Liver (tissue), 9 donors: ENCODE results near the gene SLC6A2. TPM values are rescaled to one million over a fixed set of nuclear protein-coding genes. Genes with fewer than 3 reads are reported as not detected.

Experiments
- DNase-seq: peaks from one replicate; pipeline ENCODE4 v3.0.0-alpha.2; 2017; ENCODE audit warnings: low spot score
- H3K27ac ChIP-seq, 2 donors: one replicate each; pipeline ENCODE4 v1.7.0; 2013; ENCODE audit warnings: inconsistent platforms in 2 of 2, low read length in 2 of 2, control low read depth in 1 of 2, low read depth in 1 of 2, mild to moderate bottlenecking in 1 of 2
- H3K27me3 ChIP-seq, 4 donors: one replicate each; pipeline versions ENCODE4 v1.6.1 to v1.7.0; 2013; ENCODE audit warnings: low read length in 3 of 4, inconsistent platforms in 1 of 4, mild to moderate bottlenecking in 1 of 4, moderate library complexity in 1 of 4; ENCODE audit not compliant: control insufficient read depth in 4 of 4, insufficient read depth in 4 of 4
- H3K36me3 ChIP-seq, 4 donors: one replicate each; pipeline versions ENCODE4 v1.6.1 to v1.7.0; 2013; ENCODE audit warnings: low read length in 3 of 4, mild to moderate bottlenecking in 3 of 4, low read depth in 1 of 4, moderate library complexity in 1 of 4; ENCODE audit not compliant: control insufficient read depth in 4 of 4, insufficient read depth in 3 of 4
- H3K4me1 ChIP-seq, 4 donors: one replicate each; pipeline versions ENCODE4 v1.6.1 to v1.7.0; 2013; ENCODE audit warnings: low read length in 3 of 4, mild to moderate bottlenecking in 3 of 4, moderate library complexity in 1 of 4; ENCODE audit not compliant: control insufficient read depth in 4 of 4, insufficient read depth in 4 of 4
- H3K4me3 ChIP-seq, 3 donors: one replicate each; pipeline versions ENCODE4 v1.6.1 to v1.7.0; 2013; ENCODE audit warnings: low read length in 3 of 3, control low read depth in 1 of 3, low read depth in 1 of 3, mild to moderate bottlenecking in 1 of 3
- H3K9ac ChIP-seq, 2 donors: one replicate each; pipeline ENCODE4 v1.7.0; 2013; ENCODE audit warnings: low read length in 2 of 2, mild to moderate bottlenecking in 2 of 2, moderate library complexity in 2 of 2, control low read depth in 1 of 2, low read depth in 1 of 2
- H3K9me3 ChIP-seq, 4 donors: one replicate each; pipeline versions ENCODE4 v1.6.1 to v1.7.0; 2013; ENCODE audit warnings: low read length in 3 of 4; ENCODE audit not compliant: control insufficient read depth in 4 of 4
- ATF3 ChIP-seq: IDR thresholded peaks from 2 replicates; pipeline ENCODE4 v1.6.1; 2016; ENCODE audit warnings: antibody characterized with exemption
- EGR1 ChIP-seq, 2 donors: IDR thresholded peaks; 2 replicates each; pipeline ENCODE4 v1.6.1; 2016 to 2018; ENCODE audit warnings: antibody characterized with exemption in 2 of 2, low read depth in 2 of 2
- FOXA1 ChIP-seq: IDR thresholded peaks from 2 replicates; pipeline ENCODE4 v1.6.1; 2016; ENCODE audit warnings: antibody characterized with exemption
- GABPA ChIP-seq, 2 donors: IDR thresholded peaks in 1 of 2; conservative IDR thresholded peaks in 1 of 2; 2 replicates each; pipeline ENCODE4 v1.6.1; 2016; ENCODE audit warnings: antibody characterized with exemption in 2 of 2, mild to moderate bottlenecking in 1 of 2, moderate library complexity in 1 of 2
- HNF4A ChIP-seq, 2 donors: conservative IDR thresholded peaks; 2 replicates each; pipeline ENCODE4 v1.6.1; 2016; ENCODE audit warnings: antibody characterized with exemption in 2 of 2, mild to moderate bottlenecking in 2 of 2
- HNF4G ChIP-seq: IDR thresholded peaks from 2 replicates; pipeline ENCODE4 v1.6.1; 2016; ENCODE audit warnings: antibody characterized with exemption
- JUND ChIP-seq, 2 donors: IDR thresholded peaks; 2 replicates each; pipeline ENCODE4 v1.6.1; 2016; ENCODE audit warnings: antibody characterized with exemption in 2 of 2
- MAX ChIP-seq: IDR thresholded peaks from 2 replicates; pipeline ENCODE4 v1.6.1; 2016; ENCODE audit warnings: antibody characterized with exemption
- NR2F2 ChIP-seq: IDR thresholded peaks from 2 replicates; pipeline ENCODE4 v1.6.1; 2016; ENCODE audit warnings: antibody characterized with exemption
- RAD21 ChIP-seq, 2 donors: IDR thresholded peaks; 2 replicates each; pipeline ENCODE4 v1.6.1; 2016; ENCODE audit warnings: antibody characterized with exemption in 2 of 2, mild to moderate bottlenecking in 2 of 2
- SP1 ChIP-seq: IDR thresholded peaks from 2 replicates; pipeline ENCODE4 v1.6.1; 2018; ENCODE audit warnings: antibody characterized with exemption, mild to moderate bottlenecking
- TAF1 ChIP-seq: conservative IDR thresholded peaks from 2 replicates; pipeline ENCODE4 v1.6.1; 2016; ENCODE audit warnings: antibody characterized with exemption, mild to moderate bottlenecking
- YY1 ChIP-seq: IDR thresholded peaks from 2 replicates; pipeline ENCODE4 v1.6.1; 2016; ENCODE audit warnings: antibody characterized with exemption, mild to moderate bottlenecking
- ZBTB33 ChIP-seq: IDR thresholded peaks from 2 replicates; pipeline ENCODE4 v1.6.1; 2016; ENCODE audit warnings: antibody characterized with exemption
- WGBS: extraction: QIAGEN DNeasy Blood & Tissue Kit; methylation state at CpG from one replicate; pipeline ENCODE4 v1.1.7; 2013; 5-methylcytosine and 5-hydroxymethylcytosine counted together
- polyA plus RNA-seq, 2 donors: library from polyadenylated mRNA; stranded (reverse) in 1 of 2; unstranded in 1 of 2; fragments of 200-250 nt in 1 of 2; fragments of >200 nt in 1 of 2; fragmentation: Nextera tagmentation in 1 of 2; extraction: Ambion mirVana in 1 of 2; gene quantifications; one replicate each; pipeline versions ENCODE4 v1.2.1 to v1.2.3, GENCODE V29; 2013 to 2015
- total RNA-seq, 2 donors: library from RNA; depleted of rRNA; stranded (reverse); fragments of >200 nt; gene quantifications; one replicate each; pipeline ENCODE4 v1.2.3, GENCODE V29; 2014
- TF ChIP-seq, protein P1 (sequence below): IDR thresholded peaks from 2 replicates; pipeline ENCODE4 v1.6.1; 2016; ENCODE audit warnings: antibody characterized with exemption, mild to moderate bottlenecking
- donor health status: healthy.
- donor health status: healthy.
- donor health status: healthy.
- donor health status: healthy.
- donor health status: healthy.

Gene SLC6A2
- total and polyA plus RNA-seq, 4 donors = under 0.01 to 0.10 (median 0.07) TPM; not detected in 1

DNA sequence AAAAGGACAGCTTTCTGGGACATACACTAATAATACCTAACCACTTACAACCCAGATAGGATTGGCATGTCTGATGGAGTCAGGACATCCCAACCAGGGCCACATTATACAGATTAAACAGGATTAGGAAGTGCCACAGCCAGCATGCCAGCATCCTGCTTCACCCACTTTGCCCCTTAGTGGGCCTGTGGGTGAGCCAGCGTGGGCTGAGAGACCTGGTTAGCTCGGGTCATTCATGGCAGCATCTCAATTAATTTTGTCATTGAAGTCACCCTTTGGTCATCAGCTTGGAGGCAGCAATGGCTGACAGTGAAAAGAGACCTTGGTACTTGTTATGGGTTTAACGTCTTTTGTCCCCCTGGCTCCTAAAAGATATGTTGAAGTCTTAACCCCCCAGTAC, 29.9 kb upstream of the SLC6A2 start:
- Histone ChIP-seq H3K27me3 (no peaks in the 10 kb centered on the region), H3K4me1 (peaks cover 1 to 19% (median 14%) of the 10 kb centered on the region in 4 donors), H3K9ac (no peak overlapping the region), H3K36me3 (no peaks in the 10 kb centered on the region), H3K9me3 (no peaks in the 10 kb centered on the region), H3K4me3 (no peak overlapping the region), H3K27ac (no peak overlapping the region)
- 89% methylated on average over 3 of the region's 3 CpGs for WGBS
- TF ChIP-seq NR2F2 (no peak), ZBTB33 (no peak), TAF1 (no peak)
- no peak for DNase-seq

DNA sequence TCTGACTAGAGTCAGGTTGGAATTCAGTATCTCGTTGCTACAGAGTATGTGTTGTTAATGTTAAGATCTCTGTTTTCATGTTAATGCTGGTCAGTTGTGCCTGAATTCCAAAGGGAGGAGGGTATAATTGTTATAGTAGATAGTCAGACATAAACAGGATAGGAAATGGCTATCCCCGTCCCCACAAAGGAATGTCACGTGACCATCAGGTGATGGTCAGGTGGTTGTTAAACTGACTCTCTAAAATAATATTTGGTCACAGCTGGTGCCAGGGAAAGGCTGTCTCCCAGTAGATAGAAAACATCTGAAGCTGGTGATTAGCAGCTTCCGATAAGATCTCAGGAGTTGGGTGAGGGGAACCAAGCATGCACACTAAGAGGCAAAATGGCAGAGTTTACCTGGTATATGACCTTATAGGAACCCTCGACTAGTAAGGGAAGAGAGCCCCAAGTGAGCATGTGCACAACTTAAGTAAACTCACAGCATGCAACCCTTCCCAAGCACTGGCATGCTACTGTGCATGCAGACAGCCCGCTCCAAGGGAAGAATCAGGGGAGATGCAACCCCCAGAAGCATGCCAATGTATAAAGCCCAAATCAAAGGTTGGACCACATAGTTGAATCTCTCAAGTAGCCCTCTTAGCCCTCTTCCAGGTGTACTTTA, 27.4 kb upstream of the SLC6A2 start:
- Histone ChIP-seq H3K9me3 (no peaks in the 10 kb centered on the region), H3K36me3 (no peaks in the 10 kb centered on the region), H3K27ac (no peak overlapping the region), H3K4me1 (peaks cover 0 to 7% (median 0%) of the 10 kb centered on the region in 4 donors), H3K27me3 (no peaks in the 10 kb centered on the region), H3K9ac (no peak overlapping the region), H3K4me3 (no peak overlapping the region)
- DNase-seq = no peak
- 80% methylated on average over 6 of the region's 6 CpGs for WGBS
- TF ChIP-seq, protein P1, sequence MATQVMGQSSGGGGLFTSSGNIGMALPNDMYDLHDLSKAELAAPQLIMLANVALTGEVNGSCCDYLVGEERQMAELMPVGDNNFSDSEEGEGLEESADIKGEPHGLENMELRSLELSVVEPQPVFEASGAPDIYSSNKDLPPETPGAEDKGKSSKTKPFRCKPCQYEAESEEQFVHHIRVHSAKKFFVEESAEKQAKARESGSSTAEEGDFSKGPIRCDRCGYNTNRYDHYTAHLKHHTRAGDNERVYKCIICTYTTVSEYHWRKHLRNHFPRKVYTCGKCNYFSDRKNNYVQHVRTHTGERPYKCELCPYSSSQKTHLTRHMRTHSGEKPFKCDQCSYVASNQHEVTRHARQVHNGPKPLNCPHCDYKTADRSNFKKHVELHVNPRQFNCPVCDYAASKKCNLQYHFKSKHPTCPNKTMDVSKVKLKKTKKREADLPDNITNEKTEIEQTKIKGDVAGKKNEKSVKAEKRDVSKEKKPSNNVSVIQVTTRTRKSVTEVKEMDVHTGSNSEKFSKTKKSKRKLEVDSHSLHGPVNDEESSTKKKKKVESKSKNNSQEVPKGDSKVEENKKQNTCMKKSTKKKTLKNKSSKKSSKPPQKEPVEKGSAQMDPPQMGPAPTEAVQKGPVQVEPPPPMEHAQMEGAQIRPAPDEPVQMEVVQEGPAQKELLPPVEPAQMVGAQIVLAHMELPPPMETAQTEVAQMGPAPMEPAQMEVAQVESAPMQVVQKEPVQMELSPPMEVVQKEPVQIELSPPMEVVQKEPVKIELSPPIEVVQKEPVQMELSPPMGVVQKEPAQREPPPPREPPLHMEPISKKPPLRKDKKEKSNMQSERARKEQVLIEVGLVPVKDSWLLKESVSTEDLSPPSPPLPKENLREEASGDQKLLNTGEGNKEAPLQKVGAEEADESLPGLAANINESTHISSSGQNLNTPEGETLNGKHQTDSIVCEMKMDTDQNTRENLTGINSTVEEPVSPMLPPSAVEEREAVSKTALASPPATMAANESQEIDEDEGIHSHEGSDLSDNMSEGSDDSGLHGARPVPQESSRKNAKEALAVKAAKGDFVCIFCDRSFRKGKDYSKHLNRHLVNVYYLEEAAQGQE = no peak
- TF ChIP-seq RAD21 (IDR thresholded peaks at IDR 0.05) (no peak), GABPA (IDR thresholded peaks at IDR 0.05 in 1 of 2, conservative IDR thresholded peaks at IDR 0.05 in 1 of 2) (no peak), EGR1 (IDR thresholded peaks at IDR 0.05; ENCODE audit: low read depth in 2 of 2) (no peak), JUND (IDR thresholded peaks at IDR 0.05) (no peak), FOXA1 (no peak), MAX (no peak), NR2F2 (no peak), TAF1 (no peak), YY1 (no peak), HNF4G (no peak)

DNA sequence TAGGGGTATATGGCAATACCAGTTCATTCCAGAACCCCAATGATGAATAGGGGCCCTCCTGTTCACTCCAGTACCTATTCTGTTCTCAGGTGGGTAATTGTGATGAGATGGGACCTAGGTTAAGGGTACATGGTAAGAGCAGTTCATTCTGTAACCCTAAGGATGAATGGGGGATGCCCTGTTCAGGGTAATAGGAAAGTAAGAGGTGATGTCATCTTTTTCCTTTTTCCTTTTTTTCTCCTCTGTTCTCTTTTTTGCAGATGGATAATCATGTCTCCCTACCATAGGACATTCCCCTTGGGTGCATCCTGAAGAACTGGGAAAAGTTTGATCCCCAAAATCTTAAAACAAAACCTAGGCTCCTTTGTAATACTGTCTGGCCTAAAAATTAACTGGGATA, 25.0 kb upstream of the SLC6A2 start:
- H3K4me1 ChIP-seq = peaks cover 4 to 29% (median 17%) of the 10 kb centered on the region in 4 donors
- no peaks in the 10 kb centered on the region for H3K9me3 ChIP-seq
- H3K36me3 ChIP-seq = no peaks in the 10 kb centered on the region
- H3K27me3 ChIP-seq = no peaks in the 10 kb centered on the region
- H3K27ac ChIP-seq = no peak overlapping the region
- no peak for DNase-seq
- H3K4me3 ChIP-seq = no peak overlapping the region
- H3K9ac ChIP-seq = no peak overlapping the region
- TF ChIP-seq ZBTB33 (no peak), EGR1 (IDR thresholded peaks at IDR 0.05; ENCODE audit: low read depth in 2 of 2) (no peak), YY1 (no peak), HNF4A (conservative IDR thresholded peaks at IDR 0.05) (no peak), HNF4G (no peak), MAX (no peak), FOXA1 (no peak), SP1 (no peak), ATF3 (no peak)
- TF ChIP-seq, protein P1 = no peak
